ENCODE data around the gene TMEM184A.

TMEM184A gene

GRCh38 chr7:1550005-1550845, 5.8 kb downstream of the TMEM184A start:
- no peak for DNase-seq

- DNase-seq: no peak
Observed at GRCh38 chr7:1549357-1550004, 6.5 kb downstream of the TMEM184A start.

GRCh38 chr7:1548944-1549343, 7.1 kb downstream of the TMEM184A start:
- no peak for DNase-seq

GRCh38 chr7:1548438-1548831, 7.6 kb downstream of the TMEM184A start:
- DNase-seq: no peak

GRCh38 chr7:1547777-1548437, 8.1 kb downstream of the TMEM184A start:
- no peak for DNase-seq

GRCh38 chr7:1546909-1547776, 8.9 kb downstream of the TMEM184A start:
- DNase-seq: no peak

GRCh38 chr7:1546274-1546908, 9.6 kb downstream of the TMEM184A start:
- no peak for DNase-seq

GRCh38 chr7:1545417-1546246, 10.4 kb downstream of the TMEM184A start:
- no peak for DNase-seq

- DNase-seq: no peak
Observed at GRCh38 chr7:1544896-1545416, 11.0 kb downstream of the TMEM184A start.

- DNase-seq: no peak
Observed at GRCh38 chr7:1544178-1544895, 11.7 kb downstream of the TMEM184A start.

- DNase-seq: no peak
Observed at GRCh38 chr7:1543826-1544177, 12.2 kb downstream of the TMEM184A start.

- DNase-seq: no peak
Observed at GRCh38 chr7:1542841-1543747, 12.9 kb downstream of the TMEM184A start.

GRCh38 chr7:1542329-1542728, 13.7 kb downstream of the TMEM184A start:
- no peak for DNase-seq

- DNase-seq: no peak
Observed at GRCh38 chr7:1541431-1542162, 14.4 kb downstream of the TMEM184A start.

- no peak for DNase-seq
Observed at GRCh38 chr7:1540776-1541271, 15.2 kb downstream of the TMEM184A start.

- DNase-seq: no peak
Observed at GRCh38 chr7:1539882-1540775, 15.9 kb downstream of the TMEM184A start.

- no peak for DNase-seq
Observed at GRCh38 chr7:1539181-1539881, 16.7 kb downstream of the TMEM184A start.
